ENCODE measurements around the gene NPLOC4. TPM values are rescaled to one million over a fixed set of nuclear protein-coding genes. Genes with fewer than 3 reads are reported as not detected.

NPLOC4 gene
- total and polyA plus RNA-seq, 9 of the 15 experiments (the other 6 are each of a cell fraction or from before 2014, with no cell fraction given), result 1.5 to 116 (median 64.5) TPM

DNA sequence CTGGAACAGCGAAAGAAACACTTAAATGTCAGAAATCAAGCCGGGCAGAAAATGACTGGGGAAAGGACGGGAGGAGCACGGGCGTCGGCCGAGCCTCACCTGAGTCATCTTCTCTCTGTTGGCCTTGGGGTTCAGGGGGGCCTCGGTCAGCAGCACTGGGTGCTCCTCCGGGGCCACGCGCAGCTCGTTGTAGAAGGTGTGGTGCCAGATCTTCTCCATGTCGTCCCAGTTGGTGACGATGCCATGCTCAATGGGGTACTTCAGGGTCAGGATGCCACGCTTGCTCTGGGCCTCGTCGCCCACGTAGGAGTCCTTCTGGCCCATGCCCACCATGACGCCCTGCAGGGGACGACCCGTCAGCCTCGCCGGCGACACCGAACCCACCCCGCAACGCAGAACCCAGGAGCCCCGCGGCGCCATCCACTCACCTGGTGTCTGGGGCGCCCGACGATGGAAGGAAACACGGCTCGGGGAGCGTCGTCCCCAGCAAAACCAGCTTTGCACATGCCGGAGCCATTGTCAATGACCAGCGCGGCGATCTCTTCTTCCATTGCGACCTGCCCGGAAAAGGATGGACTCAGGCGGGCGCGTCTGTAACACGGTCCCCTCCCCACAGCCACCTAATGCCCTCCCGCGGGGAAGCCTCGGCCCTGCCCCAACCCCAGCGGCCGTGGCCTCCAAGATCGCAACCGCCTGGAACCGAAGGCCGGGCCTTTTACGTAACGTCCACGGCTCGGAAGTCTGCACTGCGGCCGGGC is 124.9 kb downstream of the NPLOC4 start:
- Histone ChIP-seq H3K4me2 (ENCODE audit: insufficient read depth, low read length) (peak overlapping the region; percentile 94), H4K20me1 (replicated peaks; ENCODE audit: control insufficient read depth, insufficient read depth, low read length) (peaks cover 38% of the 10 kb centered on the region), H3K27me3 (ENCODE audit: control insufficient read depth in 2 of 2, insufficient read depth in 2 of 2, low read length in 2 of 2) (no peaks in the 10 kb centered on the region), H3K9me3 (replicated peaks; ENCODE audit: control insufficient read depth, insufficient read depth, low read depth, low read length) (0 out of 2 replicates have a peak, but pooled peaks cover 1% of the 10 kb centered on the region), H3K36me3 (ENCODE audit: control insufficient read depth, insufficient read depth, low read length) (peaks cover 37% of the 10 kb centered on the region), H3K79me2 (ENCODE audit: control insufficient read depth, insufficient read depth, low read length) (peaks cover 37% of the 10 kb centered on the region), H3K4me1 (replicated peaks in 1 of 2; ENCODE audit: control insufficient read depth in 2 of 2, insufficient read depth in 2 of 2, low read length in 2 of 2) (peaks cover 35 to 58% of the 10 kb centered on the region in 2 experiments; a peak in 4 of 5 replicates), H3K4me3 (peak overlapping the region; percentile 86), H3K9me1 (ENCODE audit: control insufficient read depth, insufficient read depth, low read length) (peaks cover 9% of the 10 kb centered on the region), H3K27ac (ENCODE audit: extremely low read depth, low read depth, low read length) (peak overlapping the region; percentile 84), H2AFZ (ENCODE audit: low read depth, low read length) (no peak overlapping the region), H3K9ac (ENCODE audit: insufficient read depth in 1 of 2, low read depth in 2 of 2, low read length in 2 of 2) (peak overlapping the region; percentile 94 to 100)
- CTCF ChIA-PET (ENCODE audit: low intra/inter-chr PET ratio), result no interaction called here
- BruUV-seq (replicated peaks), result TSS peak; percentile 62
- WGBS (ENCODE audit: insufficient coverage, low coverage, missing lambda C conversion rate), result under 1% methylated on average over 51 of the region's 62 CpGs
- ATAC-seq (peak; percentile 6), FAIRE-seq (no peak), DNase-seq (ENCODE audit: extremely low read depth in 1 of 4, low spot score in 3 of 4) (no peak)
- intact Hi-C loops (cut with micrococcal nuclease), result no loop called here
- POLR2A ChIA-PET, result interaction anchor here (0.6 to 6.4 kb wide), 28 partner anchors 11 to 595 kb away, joined by 3 to 132 read pairs (median 4); partner anchors contain the start of genes CEP131, FAAP100 and SLC38A10
- in situ Hi-C loops (cut with MboI), result no loop called here
- TF ChIP-seq MIER1 (IDR thresholded peaks at IDR 0.05; ENCODE audit: low read depth) (0 out of 2 replicates have a peak, but pooled peaks have one; percentile 22), ZNF695 (CRISPR knock-in tag; IDR thresholded peaks at IDR 0.05) (no peak), KLF6 (CRISPR knock-in tag; IDR thresholded peaks at IDR 0.05; ENCODE audit: borderline replicate concordance) (no peak), MCM3 (IDR thresholded peaks at IDR 0.05) (no peak), ZFP1 (CRISPR knock-in tag; IDR thresholded peaks at IDR 0.05) (no peak), E2F4 (CRISPR knock-in tag; IDR thresholded peaks at IDR 0.05; ENCODE audit: low read depth) (peak; percentile 45; the same call in 1 of the 2 replicates), HNRNPK (IDR thresholded peaks at IDR 0.05; ENCODE audit: low read depth, low read length, poor library complexity, severe bottlenecking) (no peak), E2F6 (IDR thresholded peaks at IDR 0.05; ENCODE audit: borderline replicate concordance in 1 of 2, extremely low read depth in 1 of 2, insufficient read depth in 1 of 2, insufficient read length in 1 of 2, low read depth in 1 of 2, low read length in 1 of 2, poor library complexity in 1 of 2, severe bottlenecking in 1 of 2) (peak in 1 of 2 experiments; percentile 18), TGIF2 (CRISPR knock-in tag; IDR thresholded peaks at IDR 0.05) (no peak; the same call in 1 of the 2 replicates), FUS (optimal IDR thresholded peaks at IDR 0.05; ENCODE audit: low read depth, low read length) (peak; percentile 11), SMAD2 (IDR thresholded peaks at IDR 0.05; ENCODE audit: low read depth, low read length) (no peak)
- TF ChIP-seq, protein P1, sequence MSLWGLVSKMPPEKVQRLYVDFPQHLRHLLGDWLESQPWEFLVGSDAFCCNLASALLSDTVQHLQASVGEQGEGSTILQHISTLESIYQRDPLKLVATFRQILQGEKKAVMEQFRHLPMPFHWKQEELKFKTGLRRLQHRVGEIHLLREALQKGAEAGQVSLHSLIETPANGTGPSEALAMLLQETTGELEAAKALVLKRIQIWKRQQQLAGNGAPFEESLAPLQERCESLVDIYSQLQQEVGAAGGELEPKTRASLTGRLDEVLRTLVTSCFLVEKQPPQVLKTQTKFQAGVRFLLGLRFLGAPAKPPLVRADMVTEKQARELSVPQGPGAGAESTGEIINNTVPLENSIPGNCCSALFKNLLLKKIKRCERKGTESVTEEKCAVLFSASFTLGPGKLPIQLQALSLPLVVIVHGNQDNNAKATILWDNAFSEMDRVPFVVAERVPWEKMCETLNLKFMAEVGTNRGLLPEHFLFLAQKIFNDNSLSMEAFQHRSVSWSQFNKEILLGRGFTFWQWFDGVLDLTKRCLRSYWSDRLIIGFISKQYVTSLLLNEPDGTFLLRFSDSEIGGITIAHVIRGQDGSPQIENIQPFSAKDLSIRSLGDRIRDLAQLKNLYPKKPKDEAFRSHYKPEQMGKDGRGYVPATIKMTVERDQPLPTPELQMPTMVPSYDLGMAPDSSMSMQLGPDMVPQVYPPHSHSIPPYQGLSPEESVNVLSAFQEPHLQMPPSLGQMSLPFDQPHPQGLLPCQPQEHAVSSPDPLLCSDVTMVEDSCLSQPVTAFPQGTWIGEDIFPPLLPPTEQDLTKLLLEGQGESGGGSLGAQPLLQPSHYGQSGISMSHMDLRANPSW (CRISPR knock-in tag; IDR thresholded peaks at IDR 0.05), result peak; percentile 27; the same call in 1 of the 2 replicates
- TF ChIP-seq, protein P2, sequence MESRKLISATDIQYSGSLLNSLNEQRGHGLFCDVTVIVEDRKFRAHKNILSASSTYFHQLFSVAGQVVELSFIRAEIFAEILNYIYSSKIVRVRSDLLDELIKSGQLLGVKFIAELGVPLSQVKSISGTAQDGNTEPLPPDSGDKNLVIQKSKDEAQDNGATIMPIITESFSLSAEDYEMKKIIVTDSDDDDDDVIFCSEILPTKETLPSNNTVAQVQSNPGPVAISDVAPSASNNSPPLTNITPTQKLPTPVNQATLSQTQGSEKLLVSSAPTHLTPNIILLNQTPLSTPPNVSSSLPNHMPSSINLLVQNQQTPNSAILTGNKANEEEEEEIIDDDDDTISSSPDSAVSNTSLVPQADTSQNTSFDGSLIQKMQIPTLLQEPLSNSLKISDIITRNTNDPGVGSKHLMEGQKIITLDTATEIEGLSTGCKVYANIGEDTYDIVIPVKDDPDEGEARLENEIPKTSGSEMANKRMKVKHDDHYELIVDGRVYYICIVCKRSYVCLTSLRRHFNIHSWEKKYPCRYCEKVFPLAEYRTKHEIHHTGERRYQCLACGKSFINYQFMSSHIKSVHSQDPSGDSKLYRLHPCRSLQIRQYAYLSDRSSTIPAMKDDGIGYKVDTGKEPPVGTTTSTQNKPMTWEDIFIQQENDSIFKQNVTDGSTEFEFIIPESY (CRISPR knock-in tag; IDR thresholded peaks at IDR 0.05), result no peak

Data from K562 (cell line).